Mucosa of descending colon (tissue), 3 donors: Measurements from ENCODE around the gene AGFG2. TPM values are rescaled to one million over a fixed set of nuclear protein-coding genes. Genes with fewer than 3 reads are reported as not detected.
A peak's percentile ranks its signal among the peaks of the same experiment; 100 is the strongest.
"Not testable (repeated sequence)": the region's sequence is repeated elsewhere in the genome, so short reads cannot be mapped to it uniquely, and the experiment has no call there.

Experiments used
- ATAC-seq: fragments of 200-7000 bp; cut with Tn5 transposase; one replicate; pipeline ENCODE4 v1.9.1; 2020; ENCODE audit warnings: mild to moderate bottlenecking, moderate library complexity
- DNase-seq, 3 donors: peaks; one replicate each; pipeline ENCODE4 v3.0.0-alpha.2; 2020
- H3K36me3 ChIP-seq: fragments of 200-600 bp; one replicate; pipeline ENCODE4 v1.8.0; 2021; ENCODE audit warnings: low read depth, mild to moderate bottlenecking
- H3K4me1 ChIP-seq: fragments of 200-600 bp; one replicate; pipeline ENCODE4 v1.8.0; 2021; ENCODE audit warnings: low read depth, mild to moderate bottlenecking
- H3K4me3 ChIP-seq: fragments of 200-600 bp; one replicate; pipeline ENCODE4 v1.8.0; 2021; ENCODE audit warnings: mild to moderate bottlenecking
- H3K9me3 ChIP-seq: fragments of 200-600 bp; one replicate; pipeline ENCODE4 v1.8.0; 2021; ENCODE audit warnings: mild to moderate bottlenecking
- CTCF ChIP-seq: fragments of 200-600 bp; IDR thresholded peaks from one replicate; pipeline ENCODE4 v1.8.0; 2022; ENCODE audit warnings: antibody characterized with exemption, mild to moderate bottlenecking
- intact Hi-C, 2 donors: fragments of 100-400 bp; cut with DNase I in 1 of 2; cut with micrococcal nuclease in 1 of 2; formaldehyde crosslinking; loops; one replicate each; pipeline versions ENCODE4 v1.11.0 to v1.11.1; 2022; cut with DNase I, micrococcal nuclease
- total RNA-seq, 3 donors: library from RNA; stranded (reverse); fragmentation: NEBNext Ultra II Directional in 2 of 3; extraction: Animal tissue kit (Norgen Biotek cat#: 25700) in 2 of 3; gene quantifications; one replicate each; pipeline versions ENCODE4 v1.2.1 to v1.2.4, GENCODE V29; 2021 to 2023
- donor health status: DM: no; HTN: no; CAD: no; lungs with moderate emphysema.
- donor health status: DM: no; HTN: no; CAD: no.
- donor health status: DM: no; HTN: yes; CAD: no.

Gene AGFG2
- total RNA-seq, 3 donors from 2014 or later: 56.5 to 113 (median 58.1) TPM

- intact Hi-C loops: no loop called here
- TF ChIP-seq CTCF: no peak
- peaks cover 5% of the 10 kb centered on the region for H3K4me1 ChIP-seq
These were observed 46.1 kb upstream of the AGFG2 start for GRCh38 chr7:100492738-100493475.

GRCh38 chr7:100493476-100494264, 45.3 kb upstream of the AGFG2 start:
- H3K36me3 ChIP-seq: no peaks in the 10 kb centered on the region
- peaks cover 5% of the 10 kb centered on the region for H3K4me1 ChIP-seq
- H3K9me3 ChIP-seq: no peaks in the 10 kb centered on the region
- ATAC-seq: peak; percentile 75
- no peak for TF ChIP-seq CTCF
- intact Hi-C loops: no loop called here
- peak in 2 of 3 donors; percentile 71 to 72 for DNase-seq
- H3K4me3 ChIP-seq: no peak overlapping the region

More at GRCh38 chr7:100492738-100493475, 46.1 kb upstream of the AGFG2 start:
- Histone ChIP-seq H3K4me3 (no peak overlapping the region), H3K36me3 (no peaks in the 10 kb centered on the region), H3K9me3 (no peaks in the 10 kb centered on the region)
- ATAC-seq: no peak
- peak in 1 of 3 donors; percentile 24 for DNase-seq

- TF ChIP-seq CTCF: no peak
- intact Hi-C loops: no loop called here
- no peak for DNase-seq
- H3K4me1 ChIP-seq: peaks cover 5% of the 10 kb centered on the region
- H3K4me3 ChIP-seq: no peak overlapping the region
- H3K36me3 ChIP-seq: no peaks in the 10 kb centered on the region
- H3K9me3 ChIP-seq: no peaks in the 10 kb centered on the region
- ATAC-seq: no peak
These were observed 42.5 kb upstream of the AGFG2 start for GRCh38 chr7:100496509-100496908.

GRCh38 chr7:100500743-100501142, 38.3 kb upstream of the AGFG2 start:
- DNase-seq, H3K9me3 ChIP-seq, ATAC-seq, intact Hi-C loops, H3K36me3 ChIP-seq, H3K4me3 ChIP-seq, H3K4me1 ChIP-seq: not testable (repeated sequence)

- H3K9me3 ChIP-seq, H3K36me3 ChIP-seq, H3K4me3 ChIP-seq, ATAC-seq, H3K4me1 ChIP-seq, DNase-seq, intact Hi-C loops: not testable (repeated sequence)
These were observed 35.0 kb upstream of the AGFG2 start for GRCh38 chr7:100504031-100504430.

- ATAC-seq: no peak
- intact Hi-C loops: no loop called here
- TF ChIP-seq CTCF: no peak
These were observed 34.0 kb upstream of the AGFG2 start for GRCh38 chr7:100504887-100505611.

More at GRCh38 chr7:100504887-100505611, 34.0 kb upstream of the AGFG2 start:
- Histone ChIP-seq H3K9me3 (no peaks in the 10 kb centered on the region), H3K4me1 (no peaks in the 10 kb centered on the region), H3K36me3 (no peaks in the 10 kb centered on the region), H3K4me3 (no peak overlapping the region)
- no peak for DNase-seq
